HL-60 (cell line): ENCODE measurements around the gene DNAJC6.

ENCODE experiments used
- DNase-seq, 2 experiments: peaks; one replicate each; pipeline ENCODE4 v3.0.0-alpha.2; 2010 to 2020; ENCODE audit warnings: low read depth in 1 of 2, low spot score in 1 of 2
- H3K27ac ChIP-seq: fragments of 250-450 bp; sonication (Bioruptor Pico); replicated peaks from 2 replicates; pipeline ENCODE4 v1.5.1; 2020; ENCODE audit warnings: mild to moderate bottlenecking, moderate library complexity
- H3K27me3 ChIP-seq: fragments of 250-450 bp; sonication (Bioruptor Pico); 2 replicates; pipeline ENCODE4 v1.5.1; 2021; ENCODE audit warnings: mild to moderate bottlenecking, moderate library complexity; ENCODE audit not compliant: insufficient read depth, poor library complexity, severe bottlenecking
- H3K4me3 ChIP-seq: replicated peaks from 2 replicates; pipeline ENCODE4 v1.5.1; 2011; ENCODE audit warnings: mild to moderate bottlenecking, control low read depth, low read length; ENCODE audit not compliant: insufficient read depth
- CTCF ChIP-seq: IDR thresholded peaks from one replicate; pipeline ENCODE4 v1.5.1; 2011; ENCODE audit warnings: low read length, control low read depth, inconsistent platforms; ENCODE audit not compliant: insufficient read depth
- GABPA ChIP-seq: IDR thresholded peaks from 2 replicates; pipeline ENCODE4 v1.6.1; 2012; ENCODE audit warnings: low read depth
- POLR2AphosphoS5 ChIP-seq: IDR thresholded peaks from 2 replicates; pipeline ENCODE4 v1.6.1; 2012; ENCODE audit warnings: low read depth
- SPI1 ChIP-seq: IDR thresholded peaks from 2 replicates; pipeline ENCODE4 v1.6.1; 2012; ENCODE audit warnings: low read depth, mild to moderate bottlenecking, borderline replicate concordance
- long read RNA-seq: library from polyadenylated mRNA; unstranded; transcript quantifications from one replicate; pipeline ENCODE4 v2.0.0, GENCODE V29; 2020
- TF ChIP-seq, protein P1 (sequence below): IDR thresholded peaks from 2 replicates; pipeline ENCODE4 v1.6.1; 2012; ENCODE audit warnings: low read depth; ENCODE audit not compliant: insufficient replicate concordance

The DNAJC6 gene
- long read RNA-seq, partial matches to known transcripts = 1 of 1 reads
- long read RNA-seq, other reads (novel, unspliced or antisense) = 0 of 1 reads

- DNase-seq = peak in 1 of 2 experiments; percentile 11
- no peak within 1 kb of the TSS for H3K4me3 ChIP-seq
- TF ChIP-seq POLR2AphosphoS5 = no peak
- TF ChIP-seq, protein P1, sequence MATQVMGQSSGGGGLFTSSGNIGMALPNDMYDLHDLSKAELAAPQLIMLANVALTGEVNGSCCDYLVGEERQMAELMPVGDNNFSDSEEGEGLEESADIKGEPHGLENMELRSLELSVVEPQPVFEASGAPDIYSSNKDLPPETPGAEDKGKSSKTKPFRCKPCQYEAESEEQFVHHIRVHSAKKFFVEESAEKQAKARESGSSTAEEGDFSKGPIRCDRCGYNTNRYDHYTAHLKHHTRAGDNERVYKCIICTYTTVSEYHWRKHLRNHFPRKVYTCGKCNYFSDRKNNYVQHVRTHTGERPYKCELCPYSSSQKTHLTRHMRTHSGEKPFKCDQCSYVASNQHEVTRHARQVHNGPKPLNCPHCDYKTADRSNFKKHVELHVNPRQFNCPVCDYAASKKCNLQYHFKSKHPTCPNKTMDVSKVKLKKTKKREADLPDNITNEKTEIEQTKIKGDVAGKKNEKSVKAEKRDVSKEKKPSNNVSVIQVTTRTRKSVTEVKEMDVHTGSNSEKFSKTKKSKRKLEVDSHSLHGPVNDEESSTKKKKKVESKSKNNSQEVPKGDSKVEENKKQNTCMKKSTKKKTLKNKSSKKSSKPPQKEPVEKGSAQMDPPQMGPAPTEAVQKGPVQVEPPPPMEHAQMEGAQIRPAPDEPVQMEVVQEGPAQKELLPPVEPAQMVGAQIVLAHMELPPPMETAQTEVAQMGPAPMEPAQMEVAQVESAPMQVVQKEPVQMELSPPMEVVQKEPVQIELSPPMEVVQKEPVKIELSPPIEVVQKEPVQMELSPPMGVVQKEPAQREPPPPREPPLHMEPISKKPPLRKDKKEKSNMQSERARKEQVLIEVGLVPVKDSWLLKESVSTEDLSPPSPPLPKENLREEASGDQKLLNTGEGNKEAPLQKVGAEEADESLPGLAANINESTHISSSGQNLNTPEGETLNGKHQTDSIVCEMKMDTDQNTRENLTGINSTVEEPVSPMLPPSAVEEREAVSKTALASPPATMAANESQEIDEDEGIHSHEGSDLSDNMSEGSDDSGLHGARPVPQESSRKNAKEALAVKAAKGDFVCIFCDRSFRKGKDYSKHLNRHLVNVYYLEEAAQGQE = peak; percentile 99
- no peak within 1 kb of the TSS for H3K27ac ChIP-seq
- peaks cover 29% of the 10 kb centered on the region for H3K27me3 ChIP-seq
These were observed at the start of gene DNAJC6 for GRCh38 chr1:65309304-65310077. TSS of gene DNAJC6 (plus strand) at chr1:65309543. CDS start at chr1:65309746, 203 bp downstream.

DNA sequence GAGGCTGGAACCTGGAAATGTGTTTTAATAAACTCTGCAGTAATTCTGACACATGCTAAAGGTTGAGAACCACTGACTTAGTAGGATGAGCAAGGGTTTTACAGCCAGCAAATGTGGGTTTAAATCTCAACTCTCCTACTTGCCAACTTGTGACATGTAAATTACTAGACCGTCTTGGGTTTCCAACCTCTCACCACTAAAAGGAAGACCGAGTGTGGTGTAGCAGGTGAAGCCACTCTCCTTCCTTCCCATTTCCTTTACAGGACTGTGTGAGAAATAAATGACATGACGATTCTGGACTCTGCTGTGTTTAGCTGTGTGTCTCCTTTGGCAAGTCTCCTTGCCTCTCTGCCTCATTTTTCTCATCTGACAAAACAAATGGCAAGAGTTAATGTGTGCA, 49.5 kb upstream of the DNAJC6 start:
- DNase-seq = no peak
- Histone ChIP-seq H3K27ac (no peak overlapping the region), H3K27me3 (peaks cover 39% of the 10 kb centered on the region), H3K4me3 (no peak overlapping the region)
- TF ChIP-seq, protein P1 = no peak
- TF ChIP-seq POLR2AphosphoS5 = no peak

DNA sequence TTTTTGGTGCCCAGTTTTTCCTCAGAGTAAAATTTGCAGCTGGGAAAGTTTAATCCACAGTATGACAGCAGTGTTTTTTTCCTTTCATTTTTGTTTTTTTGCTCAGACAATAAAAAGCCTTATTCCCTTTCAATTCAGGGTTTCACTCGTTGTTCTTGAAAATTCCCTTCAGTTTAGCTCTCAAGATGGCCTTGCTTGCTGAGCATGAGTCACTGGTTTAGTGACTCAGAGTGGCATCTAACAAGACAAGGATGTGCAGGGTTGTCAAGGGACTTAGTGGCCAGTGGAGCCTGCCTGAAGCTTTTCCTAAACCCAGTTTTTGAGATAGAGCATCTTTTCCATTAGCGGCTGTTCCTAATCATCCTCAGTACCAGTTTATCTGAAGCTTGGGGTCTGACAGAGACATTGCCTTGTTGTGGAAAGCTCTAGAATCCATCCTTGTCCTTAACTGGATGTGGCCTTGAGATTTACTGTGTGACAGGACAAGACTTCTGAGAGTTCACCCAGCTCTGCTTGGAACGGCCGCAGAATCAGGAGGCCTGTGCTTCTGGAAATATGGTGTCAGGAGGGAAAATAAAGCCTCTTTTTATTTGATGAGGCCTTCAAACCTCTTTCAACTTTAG, 48.4 kb upstream of the DNAJC6 start:
- TF ChIP-seq SPI1 (no peak), POLR2AphosphoS5 (no peak)
- TF ChIP-seq, protein P1 = no peak
- no peak overlapping the region for H3K27ac ChIP-seq
- no peak for DNase-seq
- H3K4me3 ChIP-seq = no peak overlapping the region
- peaks cover 39% of the 10 kb centered on the region for H3K27me3 ChIP-seq

- DNase-seq = no peak
- no peak overlapping the region for H3K27ac ChIP-seq
- no peak for TF ChIP-seq GABPA
- no peak for TF ChIP-seq SPI1
- TF ChIP-seq POLR2AphosphoS5 = no peak
- no peak for TF ChIP-seq CTCF
- TF ChIP-seq, protein P1 = no peak
- H3K27me3 ChIP-seq = peaks cover 47% of the 10 kb centered on the region
- no peak overlapping the region for H3K4me3 ChIP-seq
These were observed 46.1 kb upstream of the DNAJC6 start for GRCh38 chr1:65263286-65263685.
